ENCODE results near the gene TM9SF1. TPM values are rescaled to one million over a fixed set of nuclear protein-coding genes. Genes with fewer than 3 reads are reported as not detected.

Gene TM9SF1
- total and polyA plus RNA-seq, 10 of the 15 experiments (the other 5 are each of a cell fraction or from before 2014, with no cell fraction given), result 7.2 to 39.2 (median 17.6) TPM

- TF ChIP-seq PBX3 (IDR thresholded peaks at IDR 0.05; ENCODE audit: insufficient replicate concordance, low read depth, low read length) (no peak), FOXK2 (IDR thresholded peaks at IDR 0.05) (no peak), TAF1 (IDR thresholded peaks at IDR 0.05; ENCODE audit: borderline replicate concordance, low read depth, low read length) (peak; percentile 81; the same call in 1 of the 2 replicates), PML (IDR thresholded peaks at IDR 0.05; ENCODE audit: low read length) (peak; percentile 83; the same call in 1 of the 2 replicates), FOS (IDR thresholded peaks at IDR 0.05; ENCODE audit: borderline replicate concordance, extremely low read depth, insufficient read length) (no peak), BHLHE40 (IDR thresholded peaks at IDR 0.05; ENCODE audit: borderline replicate concordance in 1 of 2, low read depth in 2 of 2, low read length in 1 of 2) (peak; percentile 61 to 63; a peak in 3 of 4 replicates), RAD51 (IDR thresholded peaks at IDR 0.05) (no peak), ATF7 (IDR thresholded peaks at IDR 0.05; ENCODE audit: low read depth) (peak; percentile 82), CHD2 (IDR thresholded peaks at IDR 0.05; ENCODE audit: borderline replicate concordance, low read depth, low read length) (peak; percentile 71; the same call in 1 of the 2 replicates), ZBTB11 (CRISPR knock-in tag; IDR thresholded peaks at IDR 0.05) (no peak), EGR1 (IDR thresholded peaks at IDR 0.05; ENCODE audit: borderline replicate concordance in 1 of 2, low read depth in 2 of 2, low read length in 2 of 2) (peak in 1 of 2 experiments; percentile 47; a peak in 1 of 3 replicates), IKZF1 (conservative IDR thresholded peaks at IDR 0.05) (peak; percentile 77), MYB (IDR thresholded peaks at IDR 0.05; ENCODE audit: borderline replicate concordance, low read depth, low read length) (no peak), E2F4 (IDR thresholded peaks at IDR 0.05; ENCODE audit: low read depth, low read length) (no peak), SMC3 (IDR thresholded peaks at IDR 0.05; ENCODE audit: borderline replicate concordance, low read length) (peak; percentile 77), RCOR1 (conservative IDR thresholded peaks at IDR 0.05; ENCODE audit: low read depth, low read length) (no peak), EP300 (IDR thresholded peaks at IDR 0.05; ENCODE audit: borderline replicate concordance in 1 of 2, control insufficient read depth in 1 of 2, low read depth in 2 of 2, low read length in 2 of 2) (0 out of 4 replicates have a peak, but pooled peaks have one; percentile 8 to 31), IKZF2 (IDR thresholded peaks at IDR 0.05) (peak in 1 of 2 experiments; percentile 42; a peak in 1 of 4 replicates), PKNOX1 (IDR thresholded peaks at IDR 0.05) (peak; percentile 77)
Measured at GRCh38 chr14:24215495-24216344, 20.5 kb upstream of the TM9SF1 start, which contains the start of gene MDP1 (continued).

All from GM12878 (cell line).